ENCODE measurements around the gene TCP11X1.
"Not testable (repeated sequence)": the region's sequence is repeated elsewhere in the genome, so short reads cannot be mapped to it uniquely, and the experiment has no call there.

GRCh38 chrX:102207940-102208339 is 7.2 kb upstream of the TCP11X1 start:
- not testable (repeated sequence) for TF ChIP-seq CTCF (conservative IDR thresholded peaks at IDR 0.05; ENCODE audit: low read depth, low read length); EZH2 (IDR thresholded peaks at IDR 0.05; ENCODE audit: borderline replicate concordance, low read depth, low read length, poor library complexity, severe bottlenecking)

Measured in A673 (cell line).